HG02798 (cell line): ENCODE data around the gene BAMBI.

Experiments
- ATAC-seq: cut with Tn5 transposase; IDR thresholded peaks from one replicate; pipeline ENCODE4 v1.9.1; 2021; ENCODE audit warnings: mild to moderate bottlenecking; ENCODE audit not compliant: unreplicated experiment, poor library complexity

Gene BAMBI

GRCh38 chr10:28698075-28698474 lies 20.8 kb downstream of the BAMBI start:
- no peak for ATAC-seq

GRCh38 chr10:28704464-28705161 lies 27.3 kb downstream of the BAMBI start:
- ATAC-seq = no peak

- no peak for ATAC-seq
Measured at GRCh38 chr10:28705472-28705871, 28.2 kb downstream of the BAMBI start.

GRCh38 chr10:28709001-28709710 lies 31.8 kb downstream of the BAMBI start:
- no peak for ATAC-seq

- ATAC-seq = no peak
Measured at GRCh38 chr10:28710202-28710886, 33.0 kb downstream of the BAMBI start.

- no peak for ATAC-seq
Measured at GRCh38 chr10:28711041-28711440, 33.7 kb downstream of the BAMBI start.

GRCh38 chr10:28711776-28712175 lies 34.5 kb downstream of the BAMBI start:
- no peak for ATAC-seq

- ATAC-seq = no peak
Measured at GRCh38 chr10:28713626-28714352, 36.5 kb downstream of the BAMBI start.

GRCh38 chr10:28714401-28715053 lies 37.2 kb downstream of the BAMBI start:
- no peak for ATAC-seq

GRCh38 chr10:28715246-28715645 lies 37.9 kb downstream of the BAMBI start:
- no peak for ATAC-seq

GRCh38 chr10:28715757-28716156 lies 38.4 kb downstream of the BAMBI start:
- no peak for ATAC-seq

- no peak for ATAC-seq
Measured at GRCh38 chr10:28716748-28717147, 39.4 kb downstream of the BAMBI start.

GRCh38 chr10:28717656-28718201 lies 40.4 kb downstream of the BAMBI start:
- no peak for ATAC-seq

GRCh38 chr10:28719789-28720436 lies 42.6 kb downstream of the BAMBI start:
- ATAC-seq = no peak

- ATAC-seq = no peak
Measured at GRCh38 chr10:28721318-28721951, 44.1 kb downstream of the BAMBI start.

GRCh38 chr10:28722065-28722803 lies 44.9 kb downstream of the BAMBI start:
- no peak for ATAC-seq

GRCh38 chr10:28728366-28728765 lies 51.0 kb downstream of the BAMBI start:
- no peak for ATAC-seq

- no peak for ATAC-seq
Measured at GRCh38 chr10:28730031-28730778, 52.9 kb downstream of the BAMBI start.
